IPS DF 19.7 (cell line): ENCODE measurements around the gene ABHD5.

Source experiments
- DNase-seq: peaks from one replicate; pipeline ENCODE4 v3.0.0-alpha.2; 2013; ENCODE audit warnings: low read depth, low spot score

Gene ABHD5

DNA sequence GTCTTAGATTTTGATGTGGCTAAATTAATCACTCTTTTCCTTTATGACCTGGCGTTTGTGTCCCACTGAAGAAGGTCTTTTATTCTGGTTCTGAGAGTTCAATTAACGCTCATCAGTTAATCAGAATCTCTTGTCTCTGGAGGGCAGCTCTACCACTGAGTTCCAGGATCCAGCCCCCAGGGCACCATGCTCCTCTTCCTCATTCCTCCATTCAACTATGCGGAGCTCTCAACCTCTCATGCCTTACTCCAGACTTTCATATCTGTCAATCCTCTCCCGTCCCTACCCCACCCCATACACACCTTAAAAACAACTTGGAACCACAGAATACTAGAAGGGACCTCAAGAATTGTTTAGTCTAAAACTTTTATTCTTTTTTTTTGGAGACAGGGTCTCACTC lies 4.8 kb upstream of the ABHD5 start:
- DNase-seq, result no peak

GRCh38 chr3:43686333-43686699 lies 4.4 kb upstream of the ABHD5 start:
- DNase-seq, result no peak

GRCh38 chr3:43686700-43687498 lies 3.8 kb upstream of the ABHD5 start:
- DNase-seq, result no peak

- DNase-seq, result no peak
These were observed 3.3 kb upstream of the ABHD5 start for GRCh38 chr3:43687499-43687811.

GRCh38 chr3:43688245-43688650 lies 2.5 kb upstream of the ABHD5 start:
- DNase-seq, result no peak

DNA sequence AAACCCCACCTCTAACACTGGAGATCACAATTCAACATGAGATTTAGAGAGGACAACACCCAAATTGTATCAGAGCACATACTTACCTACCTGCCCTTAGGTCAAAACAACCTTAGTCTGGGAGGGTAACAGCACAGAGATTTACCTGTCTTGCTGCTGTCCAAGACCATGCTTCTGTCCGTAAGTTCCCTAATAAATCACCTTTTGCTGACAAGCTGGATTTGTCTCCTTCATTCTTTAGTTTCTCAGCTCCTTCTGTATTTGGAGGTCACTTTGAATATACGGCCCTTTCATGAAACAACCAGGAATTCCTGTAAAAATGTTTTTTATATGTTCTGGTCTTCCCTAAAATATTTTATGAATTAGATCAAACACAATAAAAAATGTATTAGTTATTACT lies 1.6 kb upstream of the ABHD5 start:
- DNase-seq, result no peak

GRCh38 chr3:43689766-43690399 lies 855 bp upstream of the ABHD5 start:
- no peak for DNase-seq

DNA sequence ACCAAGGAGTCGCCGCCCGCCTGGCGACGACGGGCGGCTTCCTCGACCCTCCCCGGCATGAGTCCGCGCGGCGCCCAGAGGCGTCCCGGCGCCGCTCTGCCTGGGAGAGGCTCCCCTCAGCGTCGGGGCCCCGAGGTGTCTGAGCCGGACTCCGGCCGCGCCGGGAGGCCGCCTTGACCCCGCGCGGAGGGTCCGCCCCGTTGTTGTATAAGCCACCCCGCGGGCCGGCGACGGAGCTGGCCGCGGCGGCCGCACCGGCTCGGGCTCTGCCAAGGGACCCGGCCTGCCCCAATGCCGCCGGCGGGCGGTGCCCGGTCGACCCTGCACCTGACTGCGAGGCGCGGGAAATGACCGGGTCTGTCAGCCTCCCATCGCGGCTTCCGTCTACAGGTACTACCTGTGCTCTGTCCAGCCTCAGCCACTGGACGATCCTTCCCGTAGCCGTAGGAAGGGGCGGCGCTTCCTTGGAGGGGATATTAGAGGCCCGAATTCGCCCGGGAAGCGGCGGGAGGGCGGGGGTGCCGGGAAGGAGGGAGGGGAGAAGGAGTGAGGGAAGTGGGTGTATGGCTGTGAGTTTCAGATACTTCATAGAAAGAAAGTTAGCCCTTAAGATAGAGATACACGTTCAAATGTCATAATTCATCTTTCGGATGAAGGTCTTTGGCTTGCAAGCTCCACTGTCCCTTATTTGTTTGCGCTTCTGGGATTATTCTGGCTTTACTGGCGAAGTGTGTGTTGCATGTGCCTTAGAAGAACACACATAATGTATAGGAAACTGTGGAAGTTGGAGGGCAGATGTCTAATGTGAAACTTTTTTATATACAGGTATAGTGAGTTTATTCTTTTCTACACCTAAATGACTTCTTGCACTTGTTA lies 620 bp downstream of the ABHD5 start:
- DNase-seq, result peak; percentile 59

DNA sequence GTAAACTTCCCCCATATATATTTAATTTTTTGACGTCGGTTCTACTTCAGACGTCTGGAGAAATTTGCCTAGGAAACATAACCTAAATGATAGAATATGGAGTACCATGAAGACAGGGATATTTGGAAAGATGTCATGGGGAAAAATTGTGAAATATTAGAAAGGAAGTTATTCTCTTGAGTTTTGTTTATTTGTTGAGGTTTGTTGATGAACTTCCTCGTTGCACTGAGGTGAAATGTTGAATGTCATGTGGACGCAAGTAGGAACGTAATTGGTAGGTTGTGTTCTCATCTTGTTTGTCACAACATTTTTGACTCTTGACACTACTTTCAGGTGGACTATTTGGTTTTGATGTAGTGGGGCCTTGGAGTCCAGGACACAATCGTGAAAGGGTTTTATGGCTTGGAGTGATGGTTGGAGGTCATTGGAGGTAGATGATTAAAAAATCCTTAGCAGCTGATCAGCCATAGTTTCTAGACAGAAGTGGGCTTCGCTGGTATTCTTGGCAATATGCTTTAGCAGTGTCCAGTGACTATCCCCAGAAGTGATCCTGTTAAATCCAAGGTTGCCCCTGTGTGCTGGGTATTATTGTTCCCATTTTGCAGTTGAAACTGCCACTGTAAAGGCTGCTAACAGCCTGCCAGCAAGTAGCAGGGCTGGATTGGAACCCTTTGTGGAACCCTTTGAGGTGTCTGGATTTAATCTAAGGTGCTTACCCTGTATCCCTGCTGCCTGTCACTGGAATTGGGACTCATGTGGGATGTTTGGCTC lies 1.5 kb downstream of the ABHD5 start:
- no peak for DNase-seq

DNA sequence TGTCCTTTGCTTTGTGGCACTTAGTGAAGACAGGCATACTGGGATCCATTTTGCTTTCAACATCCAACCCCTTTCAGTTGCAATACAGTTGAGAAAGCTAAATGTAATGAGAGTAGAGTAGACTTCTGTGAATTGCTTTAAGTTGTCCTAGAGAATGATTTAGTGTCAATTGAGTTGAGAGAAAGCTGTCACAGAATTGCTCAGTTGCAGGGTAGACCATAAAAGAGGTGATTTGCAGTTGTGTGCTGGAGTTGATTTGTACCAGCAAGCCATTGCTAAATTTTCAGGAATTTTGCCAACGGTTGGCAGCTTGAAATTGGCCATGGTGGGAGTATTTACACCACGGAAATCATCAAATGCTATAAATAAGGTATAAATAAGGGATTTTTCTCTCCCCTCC lies 2.2 kb downstream of the ABHD5 start:
- DNase-seq, result no peak

GRCh38 chr3:43693594-43693993 lies 2.9 kb downstream of the ABHD5 start:
- no peak for DNase-seq

DNA sequence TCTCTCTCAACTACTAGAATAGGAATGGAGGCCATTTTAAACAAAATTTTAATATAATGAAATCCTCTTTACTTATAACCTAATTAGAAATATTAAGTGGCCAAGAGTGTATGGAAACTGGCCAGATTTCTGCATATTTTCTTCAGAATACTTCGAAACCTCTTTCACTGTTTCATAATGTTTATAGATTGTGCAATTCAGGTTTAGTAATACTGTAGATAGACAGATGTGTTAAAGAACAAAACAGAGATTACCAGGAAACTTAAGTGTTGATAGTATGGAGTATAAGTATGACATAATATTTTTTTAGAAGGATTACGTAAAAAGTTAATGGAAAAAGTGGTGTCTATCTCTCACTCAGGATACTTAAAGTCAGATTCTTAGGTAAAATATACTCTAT lies 4.7 kb downstream of the ABHD5 start:
- DNase-seq, result no peak

- DNase-seq, result no peak
These were observed 5.1 kb downstream of the ABHD5 start for GRCh38 chr3:43695863-43696262.

DNA sequence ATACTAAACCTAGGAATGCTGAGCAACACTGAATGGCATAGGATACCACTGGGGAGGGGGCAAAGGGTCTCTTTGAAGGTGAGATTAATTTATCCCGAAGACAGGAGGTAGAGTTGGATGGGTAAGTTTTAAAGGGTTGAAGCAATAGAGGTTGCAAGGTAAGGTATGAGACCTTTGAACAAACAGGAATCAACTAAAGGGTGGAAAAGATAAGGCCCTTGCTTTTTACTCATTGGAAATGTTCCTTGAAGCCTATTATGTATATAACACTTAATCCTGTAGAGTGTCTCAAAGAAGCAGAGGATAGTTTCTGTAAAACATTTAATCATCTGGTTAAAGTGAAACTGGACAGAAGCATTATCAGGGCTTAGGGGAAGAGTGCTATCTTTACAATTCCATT lies 5.7 kb downstream of the ABHD5 start:
- DNase-seq, result no peak

GRCh38 chr3:43696881-43697280 lies 6.1 kb downstream of the ABHD5 start:
- DNase-seq, result no peak

DNA sequence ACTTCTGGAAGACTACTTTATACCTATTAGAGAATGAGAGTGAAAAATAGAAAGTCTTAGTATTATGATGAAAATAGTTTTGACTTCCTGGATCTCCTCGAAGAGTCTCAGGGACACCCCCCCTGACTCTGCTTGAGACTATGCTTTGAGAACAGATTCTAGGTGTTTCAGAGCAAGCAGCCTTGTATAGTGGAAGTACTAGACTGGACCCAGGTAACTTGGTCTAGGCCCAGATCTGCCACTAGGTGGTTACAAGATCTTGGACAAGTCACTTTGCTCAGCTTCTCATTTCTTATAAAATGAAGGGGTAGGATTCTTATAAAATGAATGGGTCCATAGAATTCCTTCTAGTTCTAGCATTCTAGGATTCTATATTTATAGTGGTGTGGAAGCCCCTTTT lies 9.1 kb downstream of the ABHD5 start:
- no peak for DNase-seq

- DNase-seq, result no peak
These were observed 14.0 kb downstream of the ABHD5 start for GRCh38 chr3:43704697-43705096.

DNA sequence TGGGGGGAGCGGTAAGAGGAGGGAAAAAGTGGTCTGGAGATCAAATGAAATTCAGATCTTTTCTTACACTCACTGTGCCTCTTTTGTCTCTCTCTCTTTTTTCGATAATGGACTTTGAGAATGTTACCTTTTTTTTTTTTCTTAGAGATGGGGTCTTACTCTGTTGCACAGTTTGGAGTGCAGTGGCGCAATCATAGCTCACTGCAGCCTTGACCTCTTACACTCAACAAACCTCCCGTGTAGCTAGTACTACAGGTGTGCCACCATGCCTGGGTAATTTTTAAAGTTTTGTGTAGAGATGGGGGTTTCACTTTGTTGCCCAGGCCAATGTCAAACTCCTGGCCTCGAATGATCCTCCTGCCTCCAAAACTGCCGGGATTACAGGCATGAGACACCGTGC lies 15.6 kb downstream of the ABHD5 start:
- DNase-seq, result no peak

- no peak for DNase-seq
These were observed 16.5 kb downstream of the ABHD5 start for GRCh38 chr3:43707266-43707665.

DNA sequence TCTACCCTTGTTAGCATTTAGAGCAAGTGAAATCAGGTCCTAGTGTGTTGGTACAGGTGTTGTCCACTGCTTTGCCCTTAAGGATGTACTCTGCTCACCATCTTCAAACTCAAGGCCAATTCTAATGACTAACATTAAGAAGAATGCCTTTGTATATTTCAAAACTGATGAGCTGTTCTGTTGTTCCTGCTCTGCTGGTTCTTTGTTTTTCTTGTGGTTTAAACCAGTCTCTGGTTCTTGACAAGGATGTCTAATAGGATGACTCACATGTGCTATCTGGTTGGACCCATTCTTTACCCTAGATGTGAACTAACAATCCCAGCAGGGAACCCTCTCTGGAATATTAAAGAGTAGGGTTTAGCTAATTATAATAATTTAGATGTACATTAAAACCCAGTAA lies 17.3 kb downstream of the ABHD5 start:
- DNase-seq, result no peak

DNA sequence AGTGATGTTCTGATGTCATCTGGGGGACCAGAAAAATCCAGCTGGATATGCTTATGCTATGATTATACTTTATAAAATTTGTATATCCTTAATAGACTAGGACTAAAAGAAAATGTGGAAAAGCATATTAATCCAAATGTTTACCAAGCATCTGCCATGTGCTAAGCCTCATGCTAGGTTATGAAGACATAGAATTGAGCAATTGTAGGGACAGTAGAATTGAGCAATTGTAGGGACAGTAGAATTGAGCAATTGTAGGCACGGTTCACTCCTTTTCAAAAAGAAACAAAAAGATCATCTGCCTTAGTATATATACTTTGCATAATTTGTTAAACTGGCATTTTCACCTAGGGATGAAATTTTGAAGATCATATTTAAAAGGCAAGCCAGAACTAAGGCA lies 18.3 kb downstream of the ABHD5 start:
- no peak for DNase-seq

DNA sequence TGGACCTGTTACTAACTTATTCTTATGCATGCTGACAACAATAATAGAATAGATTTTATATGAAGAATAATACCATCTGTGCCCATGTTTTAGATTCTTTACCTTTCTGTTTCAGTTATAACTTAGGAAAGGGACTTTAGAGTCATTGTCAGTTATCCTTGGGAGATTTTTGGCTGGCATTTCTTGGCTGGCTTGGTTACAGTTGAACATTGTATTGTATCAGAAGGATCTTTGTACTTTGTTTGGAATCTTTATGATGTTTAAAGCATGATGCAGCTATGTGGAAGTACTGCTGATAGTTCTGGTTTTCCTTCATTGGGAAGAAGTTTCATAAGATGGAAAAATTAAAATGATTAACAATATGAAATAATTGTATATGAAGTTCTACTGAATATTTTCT lies 19.9 kb downstream of the ABHD5 start:
- DNase-seq, result no peak
